NCI-H460 (cell line): ENCODE measurements around the gene TCF4. TPM values are rescaled to one million over a fixed set of nuclear protein-coding genes. Genes with fewer than 3 reads are reported as not detected.

Experiments
- DNase-seq: peaks from one replicate; pipeline ENCODE4 v3.0.0-alpha.2; 2016; ENCODE audit warnings: low read depth; ENCODE audit errors: extremely low read depth
- total RNA-seq: library from RNA; depleted of rRNA; stranded (reverse); fragments of >200 nt; shearing (Covaris generic); gene quantifications from 2 replicates; pipeline ENCODE4 v1.2.3, GENCODE V29; 2014

TCF4 gene
- total RNA-seq, 1 experiment from 2014 or later, result 7.3 TPM

DNA sequence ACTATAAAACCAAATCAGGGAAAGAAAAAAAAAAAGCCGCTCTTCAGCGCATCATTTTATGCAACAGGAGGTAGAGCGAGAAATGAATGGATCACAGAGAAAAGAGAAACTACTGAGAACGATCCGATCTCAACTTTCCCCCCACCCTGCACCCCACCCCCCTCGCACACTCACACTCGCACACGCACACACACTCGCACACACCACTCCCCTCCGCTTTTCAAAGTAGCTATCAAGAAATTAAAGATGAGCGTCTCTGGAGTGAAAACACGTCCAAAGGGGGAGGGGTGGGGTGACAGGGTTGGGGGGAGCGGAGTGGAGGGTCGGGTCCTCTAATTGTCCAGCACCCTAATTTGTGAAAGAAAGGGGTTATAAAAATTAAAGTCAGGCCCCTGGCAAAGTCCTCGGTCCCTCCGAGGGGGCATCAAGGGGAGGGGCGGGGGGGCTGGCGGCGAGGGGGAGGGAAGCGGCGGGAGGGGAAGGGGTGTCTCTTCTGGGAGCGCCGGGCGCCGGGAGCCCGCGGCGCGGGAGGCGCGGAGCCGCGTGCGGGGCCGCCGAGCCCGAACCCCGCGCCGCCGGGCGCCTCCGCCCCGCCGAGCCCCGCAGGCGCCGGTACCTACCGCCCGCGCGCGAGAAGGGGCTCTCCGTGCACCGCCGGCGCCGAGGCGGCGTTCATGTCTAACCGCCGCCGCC lies 428 bp downstream of the TCF4 start:
- DNase-seq, result no peak

DNA sequence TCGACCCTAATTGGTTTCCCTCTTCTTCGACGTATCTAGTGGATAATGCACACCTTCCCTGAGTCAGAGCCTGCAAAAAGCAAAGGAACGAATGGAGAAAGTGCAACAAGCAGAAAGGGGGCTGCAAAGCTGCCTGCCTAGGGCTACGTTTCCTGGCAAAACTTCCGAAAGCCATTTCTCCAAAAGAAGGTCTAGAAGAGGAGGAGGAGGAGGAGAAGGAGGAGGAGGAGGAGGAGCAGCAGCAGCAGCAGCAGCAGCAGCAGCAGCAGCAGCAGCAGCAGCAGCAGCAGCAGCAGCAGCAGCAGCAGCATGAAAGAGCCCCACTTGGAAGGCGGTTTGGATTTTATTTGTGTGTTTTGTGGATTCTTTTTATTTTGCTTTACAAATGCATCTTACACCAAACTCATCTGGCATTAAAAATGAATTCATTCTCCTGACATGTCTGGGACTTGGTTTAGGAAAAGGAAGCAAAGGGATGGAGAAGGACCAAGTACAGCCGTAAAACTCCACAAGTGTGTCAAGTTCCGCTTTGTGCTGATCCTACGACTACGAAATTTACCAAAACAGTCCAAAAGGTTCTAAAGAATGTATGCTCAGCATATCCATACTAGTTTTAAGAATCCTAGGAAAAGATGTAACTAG lies 2.0 kb downstream of the TCF4 start:
- no peak for DNase-seq

DNA sequence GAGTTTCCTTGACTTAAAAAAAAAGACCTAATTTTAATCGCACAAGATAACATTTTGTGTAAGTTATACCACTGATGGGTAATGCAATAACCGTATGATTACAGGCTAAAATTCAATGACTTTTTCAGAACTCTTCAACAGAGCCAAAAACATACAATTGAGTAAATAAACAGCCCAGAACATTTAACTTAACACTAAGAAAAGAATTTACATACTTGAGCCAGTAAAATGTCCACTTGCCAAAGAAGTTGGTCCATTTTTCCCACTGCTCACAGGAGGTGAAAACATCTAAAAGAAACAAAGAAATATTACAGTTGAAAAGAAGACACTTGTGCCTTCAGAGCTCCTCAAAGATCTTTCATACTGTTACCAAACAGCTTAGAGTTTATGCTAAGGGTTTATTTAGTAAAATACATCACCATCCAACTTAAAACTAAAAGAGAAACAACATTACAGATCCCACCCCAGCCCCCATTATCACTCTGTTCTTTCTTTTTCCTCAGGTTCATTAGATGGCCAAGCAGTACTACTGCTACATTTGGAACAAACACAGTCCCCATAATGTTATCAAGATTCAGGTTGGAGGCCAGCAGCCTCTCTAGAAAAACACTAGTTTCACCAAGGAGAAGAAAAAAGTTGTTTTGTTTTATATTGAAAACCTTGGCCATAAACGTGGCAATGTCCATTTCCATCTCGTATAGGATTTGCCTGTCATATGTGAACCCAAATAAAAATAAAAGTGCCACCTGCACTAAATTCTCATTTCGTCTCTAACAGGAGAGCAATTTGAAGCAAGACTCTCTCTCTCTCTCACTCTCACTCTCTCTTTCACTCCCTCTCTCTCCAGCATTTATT lies 2.7 kb downstream of the TCF4 start:
- DNase-seq, result no peak

DNA sequence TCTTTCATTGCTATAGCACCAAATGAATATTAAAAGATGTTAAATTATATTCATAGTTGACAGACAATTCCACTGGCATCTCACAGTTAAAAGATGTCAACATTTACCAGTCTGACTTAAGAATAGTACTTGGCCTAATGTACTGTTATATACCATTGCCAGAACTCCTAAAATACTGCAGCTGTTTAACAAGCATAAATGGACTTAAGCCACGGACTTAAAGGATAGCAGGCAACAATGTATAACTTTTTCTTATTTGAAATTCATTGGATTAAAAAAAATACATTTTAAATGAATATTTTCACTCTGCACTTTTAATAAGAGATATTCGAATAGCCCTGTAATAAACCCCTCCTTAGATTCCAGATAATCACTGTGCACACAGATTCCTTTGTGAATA lies 3.8 kb downstream of the TCF4 start:
- DNase-seq, result no peak

DNA sequence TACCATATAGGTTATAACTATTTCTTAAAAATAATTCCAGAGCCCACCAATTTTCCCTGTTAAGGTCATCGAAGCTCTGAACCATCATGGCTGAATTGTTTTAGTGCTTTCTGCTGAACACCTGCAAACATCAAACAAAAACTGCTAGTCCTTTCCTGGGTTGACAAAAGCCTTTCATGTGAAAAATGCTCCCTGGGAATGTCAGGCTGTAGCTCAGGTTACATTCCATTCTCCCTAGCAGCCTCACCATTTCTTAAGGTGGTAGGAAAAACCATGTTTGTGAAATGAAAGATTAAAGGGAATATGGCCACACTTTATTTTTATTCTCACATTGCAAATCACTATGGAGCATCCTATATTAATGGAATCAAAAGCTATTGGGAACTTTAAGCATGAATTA lies 5.7 kb downstream of the TCF4 start:
- no peak for DNase-seq

DNA sequence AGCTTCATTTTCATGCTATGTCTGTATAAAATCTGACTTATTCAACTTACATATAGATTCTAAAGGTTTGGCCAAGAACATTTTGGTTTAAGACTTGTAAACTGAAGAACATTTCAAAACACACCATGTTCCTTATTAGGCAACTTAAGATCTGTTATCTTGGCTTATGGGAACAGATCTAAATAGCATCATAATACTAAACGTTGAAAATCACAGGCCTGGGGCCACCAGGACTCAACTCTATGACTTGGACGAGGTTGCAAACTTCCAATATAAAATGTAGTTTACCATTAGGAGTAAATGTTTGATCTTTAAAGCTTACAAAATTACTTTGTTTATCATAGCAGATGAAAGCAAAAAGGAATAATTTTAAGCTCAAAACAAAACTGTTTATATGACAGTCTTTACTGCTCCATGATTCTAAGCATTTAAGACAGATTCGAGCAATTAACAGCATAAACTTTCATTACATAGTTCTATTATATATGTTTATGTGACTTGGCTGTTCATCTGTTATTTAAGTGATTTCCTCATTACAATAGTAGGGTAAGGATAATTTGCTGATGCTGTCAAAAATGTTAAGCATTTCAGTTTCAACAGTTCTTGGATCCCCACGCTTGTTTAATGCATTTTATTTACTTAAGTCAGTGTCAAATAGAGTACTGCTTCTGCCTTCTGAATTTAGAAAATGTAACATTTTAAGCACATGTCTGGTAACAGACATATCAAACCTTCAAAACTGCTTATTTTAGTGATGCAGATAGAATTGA lies 8.3 kb downstream of the TCF4 start:
- DNase-seq, result no peak

DNA sequence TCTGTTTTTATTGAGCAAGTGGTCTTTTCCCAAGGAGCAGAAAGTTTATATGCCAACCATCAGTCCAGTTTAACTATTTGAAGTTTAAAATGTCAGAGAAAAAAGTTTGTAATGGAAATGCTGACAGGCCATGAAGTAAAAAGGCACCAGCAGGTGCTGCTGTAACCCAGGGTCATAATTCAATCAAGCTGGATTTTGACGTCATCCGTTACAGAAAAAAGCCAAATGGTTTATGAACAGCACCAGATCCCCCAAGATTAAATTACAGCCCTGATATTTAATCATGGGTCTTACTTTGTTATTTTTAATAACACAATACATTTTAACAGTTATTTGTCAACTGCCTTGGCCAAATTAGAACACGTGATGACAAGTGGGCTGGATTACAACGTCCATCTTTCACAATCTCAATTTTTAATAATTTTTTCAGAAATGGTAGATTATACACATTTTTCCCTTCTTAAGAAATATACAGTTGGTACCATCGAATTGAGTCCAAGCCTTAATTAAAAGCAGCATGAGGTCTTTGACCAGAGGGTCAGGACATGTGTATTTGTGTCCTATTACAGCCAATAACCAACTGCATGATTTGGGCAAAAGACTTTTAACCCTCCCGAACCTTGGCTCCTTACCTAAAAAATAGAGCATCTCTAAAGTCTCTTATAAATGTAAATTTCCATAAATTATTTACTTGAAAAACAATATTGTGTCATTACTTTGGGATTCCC lies 10.0 kb downstream of the TCF4 start:
- no peak for DNase-seq

DNA sequence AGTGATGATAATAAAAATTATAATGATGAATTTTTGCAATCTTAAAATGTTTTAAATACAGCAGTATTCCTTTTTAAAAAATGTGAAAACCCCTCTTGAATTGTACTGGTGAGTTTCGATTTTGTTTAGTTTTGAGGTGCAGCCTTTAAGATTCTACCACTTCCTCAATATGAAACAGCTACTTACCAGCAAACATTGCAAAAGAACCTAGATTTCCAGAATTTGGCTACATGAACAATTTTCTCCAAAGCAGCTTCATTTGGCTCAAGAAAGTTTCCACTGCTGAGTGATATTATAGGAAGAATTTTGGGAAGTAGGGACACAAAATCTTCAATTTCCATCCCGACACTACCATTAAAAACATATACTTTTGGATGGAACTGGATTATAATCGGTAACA lies 12.0 kb downstream of the TCF4 start:
- no peak for DNase-seq

DNA sequence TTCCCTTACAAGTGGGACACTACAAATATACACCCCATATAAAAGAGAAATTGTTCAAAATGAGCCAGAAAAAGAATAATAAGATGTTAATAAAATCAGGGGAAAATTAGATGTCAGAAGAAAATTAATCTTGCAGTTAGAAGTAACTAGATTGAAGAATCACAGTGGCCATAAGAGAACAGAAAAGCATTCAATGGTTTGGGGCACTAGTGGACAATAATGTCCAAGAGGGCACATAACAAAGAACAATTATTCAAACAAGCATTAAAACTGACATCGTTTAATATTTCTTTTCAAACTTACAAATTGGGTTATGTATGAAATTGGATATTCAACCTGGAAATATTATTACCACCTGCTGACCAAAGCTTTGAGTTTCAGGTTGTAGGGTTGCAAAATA lies 12.9 kb downstream of the TCF4 start:
- DNase-seq, result no peak

DNA sequence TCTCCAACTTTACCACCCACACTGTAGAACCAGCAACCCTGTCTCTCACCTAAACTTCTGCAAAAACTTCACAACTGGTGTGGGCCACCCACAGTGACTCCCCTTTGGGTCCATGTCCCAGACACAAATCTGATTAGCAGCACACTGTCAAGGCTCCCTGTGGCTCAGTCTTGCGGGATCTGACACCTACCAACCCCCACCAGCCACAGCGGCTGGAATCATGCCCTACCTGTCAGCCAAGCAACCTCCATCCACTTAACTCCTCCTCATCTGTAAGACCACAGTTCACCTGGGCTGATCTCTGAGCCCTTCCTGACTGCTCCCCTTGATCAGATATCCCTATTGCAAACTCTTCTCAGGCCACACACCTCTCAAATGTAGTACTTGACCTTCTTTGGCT lies 14.6 kb downstream of the TCF4 start:
- DNase-seq, result no peak

DNA sequence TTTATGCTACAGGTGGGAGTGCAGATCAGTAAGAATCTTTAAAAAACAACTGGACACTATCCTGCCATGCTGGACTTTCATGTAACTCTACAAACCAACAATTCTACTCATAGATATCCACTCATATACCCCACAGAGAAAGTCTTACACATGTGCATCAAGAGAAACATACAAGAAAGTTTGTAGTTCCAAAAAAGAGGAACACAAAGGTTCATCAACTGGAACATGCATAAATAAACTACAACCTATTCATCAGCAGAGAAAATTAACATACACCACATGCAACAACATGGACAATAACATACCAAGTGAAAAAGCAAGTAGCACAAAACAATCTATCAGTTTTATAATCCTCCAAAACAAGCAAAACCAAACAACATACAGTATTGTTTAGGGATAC lies 17.0 kb downstream of the TCF4 start:
- DNase-seq, result no peak

DNA sequence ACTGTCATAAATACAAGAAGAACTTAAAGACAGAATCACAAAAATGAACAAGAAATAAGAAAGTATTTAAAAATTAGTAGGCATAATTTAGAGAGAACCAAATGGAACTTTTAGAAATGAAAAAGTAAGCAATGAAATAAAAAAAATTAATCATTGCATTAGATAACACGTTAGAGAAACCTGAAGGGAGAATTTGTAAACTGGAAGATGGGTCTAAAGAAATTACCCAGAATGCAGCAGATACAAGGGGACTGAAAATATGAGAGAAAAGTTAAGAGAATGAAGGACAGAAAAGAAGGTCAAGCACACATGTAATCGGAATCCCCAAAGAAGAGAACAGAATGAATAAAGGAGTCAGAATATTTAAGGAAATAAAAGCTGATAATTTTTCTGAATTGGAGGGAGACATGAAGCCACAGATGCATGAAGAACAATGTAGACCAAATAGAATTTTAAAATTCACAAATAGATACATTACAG lies 21.5 kb downstream of the TCF4 start:
- DNase-seq, result no peak

DNA sequence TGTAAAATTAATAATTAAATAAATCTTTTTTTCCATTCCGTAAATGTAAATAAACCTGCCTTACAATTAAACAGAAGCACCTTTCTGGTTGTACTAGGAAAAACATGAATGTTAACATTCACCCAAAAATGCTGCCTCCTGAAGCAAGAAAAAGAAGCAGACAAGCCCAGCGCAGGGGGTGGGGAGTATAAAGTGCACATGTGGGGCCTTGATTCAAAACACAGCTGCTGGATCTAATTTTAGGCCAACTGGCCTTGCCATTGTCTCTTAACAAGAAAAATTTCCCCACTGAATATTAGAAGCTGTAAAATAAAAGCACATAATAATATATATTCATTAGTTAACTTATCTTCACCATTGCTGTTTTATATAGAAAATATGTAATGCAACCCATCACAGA lies 28.3 kb downstream of the TCF4 start:
- DNase-seq, result no peak

DNA sequence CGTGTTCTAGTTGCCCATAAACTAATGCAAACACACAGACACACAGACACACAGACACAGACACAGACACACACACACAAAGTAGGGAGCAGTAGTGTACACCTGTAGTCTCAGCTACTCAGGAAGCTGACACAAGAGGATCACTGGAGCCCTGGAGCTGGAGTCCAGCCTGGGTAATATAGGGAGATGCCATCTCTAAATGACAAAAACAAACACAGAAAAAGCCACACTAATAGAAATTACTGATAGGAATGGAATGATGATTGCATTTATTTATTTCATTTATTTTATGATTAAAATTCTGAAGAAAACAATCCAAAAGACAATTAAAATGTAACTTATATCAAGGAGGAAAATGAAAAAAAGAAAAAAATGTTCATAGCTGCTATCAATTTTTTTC lies 30.8 kb downstream of the TCF4 start:
- DNase-seq, result no peak

DNA sequence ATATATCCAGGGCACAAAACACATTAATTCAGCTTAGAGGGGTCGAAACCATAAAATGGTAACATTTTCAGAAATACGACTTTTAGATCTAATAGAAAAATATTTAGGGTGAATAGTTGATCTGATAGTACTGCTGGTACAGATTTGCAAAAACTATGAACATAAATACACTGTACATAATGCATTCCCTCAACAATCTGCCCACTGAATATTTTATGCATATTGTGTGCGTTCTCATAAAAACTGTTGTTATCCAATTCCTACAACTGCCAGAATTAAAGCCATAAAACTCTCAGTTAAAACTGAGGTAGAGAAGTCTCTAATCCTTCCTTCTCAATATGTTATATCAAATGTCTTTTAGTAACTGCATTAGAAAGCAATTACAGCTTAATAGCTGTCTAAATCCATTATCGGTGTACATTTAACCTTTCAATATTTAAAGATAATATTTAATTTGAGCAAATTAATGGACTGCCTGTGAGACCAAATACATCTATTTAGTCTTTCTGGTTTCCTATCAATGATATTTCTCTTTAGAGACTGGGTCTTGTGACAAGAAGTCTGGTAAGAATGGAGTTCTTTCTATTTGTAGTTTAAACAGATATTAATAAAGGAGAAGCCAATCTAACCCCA lies 32.5 kb downstream of the TCF4 start:
- no peak for DNase-seq

DNA sequence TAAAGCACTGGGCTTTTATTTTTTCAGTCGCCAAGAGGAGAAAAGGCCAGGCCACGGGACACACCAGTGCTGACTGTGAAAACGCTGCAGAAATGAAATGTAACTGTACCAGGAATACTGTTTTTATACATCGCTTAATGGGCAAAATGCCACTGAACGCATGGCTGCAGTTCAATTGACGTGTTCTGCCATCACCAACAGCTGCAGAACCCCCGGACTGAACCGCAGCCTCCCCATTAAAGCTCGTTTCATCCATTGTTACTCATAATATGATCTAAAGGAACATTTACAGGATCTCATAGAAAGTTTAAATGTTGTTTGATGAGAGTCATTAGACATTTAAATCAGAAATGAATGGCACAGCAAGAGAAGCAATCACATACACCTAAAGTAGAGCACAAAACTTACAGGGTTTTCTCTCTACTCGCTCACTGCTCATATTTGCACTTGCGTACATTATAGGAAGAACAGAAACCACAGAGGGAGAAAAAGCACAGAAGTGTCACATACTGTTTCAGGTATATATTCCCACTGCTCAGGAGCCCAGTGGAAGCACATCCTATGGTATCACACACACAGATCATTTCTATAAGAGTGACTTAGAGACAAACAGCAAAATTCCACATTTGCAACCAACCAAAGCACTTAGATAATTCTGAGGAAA lies 35.3 kb downstream of the TCF4 start:
- no peak for DNase-seq

DNA sequence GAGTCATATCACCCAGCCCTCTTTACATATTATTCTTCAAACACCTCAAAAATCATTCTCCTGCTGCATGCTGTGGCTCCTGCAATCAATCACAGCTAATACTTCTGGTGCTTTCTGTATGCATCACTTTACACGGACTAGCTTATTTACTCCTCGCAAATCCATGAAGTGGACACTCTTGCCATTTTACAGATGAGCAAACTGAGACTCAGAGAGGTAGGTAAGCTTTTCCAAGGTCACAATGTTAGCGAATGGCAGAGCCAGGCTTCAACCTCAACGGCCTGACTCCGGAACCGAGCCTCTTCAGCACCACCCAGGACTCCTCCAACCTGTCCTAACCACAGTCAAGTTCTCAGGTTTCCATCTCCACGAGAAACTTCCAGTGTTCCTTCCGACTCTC lies 36.8 kb downstream of the TCF4 start:
- DNase-seq, result no peak

DNA sequence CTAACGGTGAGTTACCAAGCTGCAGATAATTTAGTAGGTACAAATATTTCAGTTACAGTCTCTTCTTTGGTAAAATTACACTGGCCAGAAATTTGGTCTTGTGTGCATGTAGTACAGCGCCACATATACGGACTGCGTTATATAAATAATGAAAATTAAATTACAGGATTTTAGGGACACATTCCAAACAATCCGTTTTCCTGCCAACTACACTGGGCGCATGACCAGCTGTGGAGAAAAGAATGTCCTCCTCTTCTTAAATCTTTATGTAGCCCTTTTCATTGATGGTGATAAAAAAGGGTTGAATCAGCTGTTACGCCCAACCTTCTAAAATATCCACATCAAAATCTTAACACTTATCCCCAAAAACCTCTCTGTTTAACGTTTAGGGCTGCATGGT lies 37.5 kb downstream of the TCF4 start:
- no peak for DNase-seq

DNA sequence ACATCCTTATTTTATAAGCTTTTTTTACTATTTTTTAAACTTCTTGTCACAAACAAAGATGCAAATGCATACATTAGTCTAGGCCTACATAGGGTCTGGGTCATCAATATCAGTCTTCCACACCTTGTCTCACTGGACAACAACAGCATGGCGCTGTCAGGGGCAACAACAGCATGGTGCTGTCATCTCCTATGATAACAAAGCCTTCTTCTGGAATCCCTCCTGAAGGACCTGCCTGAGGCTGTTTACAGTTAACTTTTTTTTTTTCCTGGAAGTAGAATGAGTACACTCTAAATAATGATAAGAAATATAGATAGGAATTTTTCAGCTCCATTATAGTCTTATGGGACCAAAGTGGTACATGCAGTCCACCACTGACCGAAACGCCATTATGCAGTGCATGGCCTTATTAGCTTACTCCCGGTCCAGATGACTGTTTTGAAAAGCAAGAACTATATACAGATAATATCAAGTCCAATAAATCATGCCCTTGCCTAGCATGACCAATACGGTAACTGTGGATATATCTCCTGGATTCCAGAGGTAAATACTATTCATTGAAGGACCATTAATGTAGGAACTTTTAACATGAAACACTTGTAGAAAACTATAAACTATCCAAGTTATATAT lies 38.4 kb downstream of the TCF4 start:
- DNase-seq, result no peak
